HepG2 (cell line): ENCODE data around the gene EXOSC6. TPM values are rescaled to one million over a fixed set of nuclear protein-coding genes. Genes with fewer than 3 reads are reported as not detected.

ENCODE experiments used
- CREB3 ChIP-seq: sonication (generic); formaldehyde crosslinking; IDR thresholded peaks from 2 replicates; pipeline ENCODE4 v1.5.0; 2020; ENCODE audit warnings: missing genetic modification reagents
- ELF3 ChIP-seq: IDR thresholded peaks from 2 replicates; pipeline ENCODE4 v1.6.1; 2016; ENCODE audit warnings: missing genetic modification reagents, missing compliant biosample characterization
- ETV6 ChIP-seq: sonication (generic); formaldehyde crosslinking; conservative IDR thresholded peaks from 2 replicates; pipeline ENCODE4 v1.4.0; 2020; ENCODE audit warnings: missing genetic modification reagents
- NBN ChIP-seq: fragments of 450-650 bp; conservative IDR thresholded peaks from 2 replicates; pipeline ENCODE4 v1.6.1; 2017
- POGZ ChIP-seq: sonication (generic); formaldehyde crosslinking; IDR thresholded peaks from 2 replicates; pipeline ENCODE4 v1.4.0; 2020; ENCODE audit warnings: mild to moderate bottlenecking, missing genetic modification reagents
- SAFB2 ChIP-seq: sonication (generic); formaldehyde crosslinking; IDR thresholded peaks from 2 replicates; pipeline ENCODE4 v1.5.1; 2020; ENCODE audit warnings: missing genetic modification reagents, low read depth, mild to moderate bottlenecking, borderline replicate concordance
- SIX1 ChIP-seq: sonication (generic); formaldehyde crosslinking; IDR thresholded peaks from 2 replicates; pipeline ENCODE4 v1.4.0; 2020; ENCODE audit warnings: missing genetic modification reagents, borderline replicate concordance
- U2AF1 ChIP-seq: fragments of 200-400 bp; formaldehyde crosslinking; optimal IDR thresholded peaks from 2 replicates; pipeline ENCODE3; 2017; ENCODE audit warnings: mild to moderate bottlenecking, low read depth, low read length
- ZNF331 ChIP-seq: sonication (generic); formaldehyde crosslinking; IDR thresholded peaks from 2 replicates; pipeline ENCODE4 v1.4.0; 2020; ENCODE audit warnings: missing genetic modification reagents
- ZNF562 ChIP-seq: sonication (generic); formaldehyde crosslinking; IDR thresholded peaks from 2 replicates; pipeline ENCODE4 v1.8.0; 2022; ENCODE audit warnings: missing genetic modification reagents, borderline replicate concordance
- ZNF619 ChIP-seq: sonication (generic); formaldehyde crosslinking; IDR thresholded peaks from 2 replicates; pipeline ENCODE4 v1.4.0; 2020; ENCODE audit warnings: mild to moderate bottlenecking, missing genetic modification reagents
- ZNF768 ChIP-seq: sonication (generic); formaldehyde crosslinking; IDR thresholded peaks from 2 replicates; pipeline ENCODE4 v1.4.0; 2020; ENCODE audit warnings: missing genetic modification reagents
- polyA plus RNA-seq, 8 experiments: library from polyadenylated mRNA; depleted of rRNA in 3 of 8; stranded (reverse) in 7 of 8; unstranded in 1 of 8; fragments of >200 nt; fragmentation: Illumina TruSeq in 4 of 8; extraction: Trizol in 4 of 8; gene quantifications; 2 replicates each; pipeline versions ENCODE4 v1.2.1 to v1.2.3, GENCODE V29; 2011 to 2016; ENCODE audit warnings: low read depth in 4 of 8, missing spikeins in 1 of 8, mixed read lengths in 1 of 8; ENCODE audit not compliant: insufficient read depth in 1 of 8
- total RNA-seq, 5 experiments: library from RNA; depleted of rRNA; stranded (reverse); fragments of >200 nt; fragmentation: Illumina TruSeq; extraction: Trizol; gene quantifications; 2 replicates each; pipeline ENCODE4 v1.2.3, GENCODE V29; 2016; ENCODE audit warnings: low read depth in 1 of 5
- TF ChIP-seq, protein P1 (sequence below): sonication (generic); formaldehyde crosslinking; IDR thresholded peaks from 2 replicates; pipeline ENCODE4 v1.9.0; 2021; ENCODE audit warnings: missing genetic modification reagents, borderline replicate concordance
- TF ChIP-seq, protein P2 (sequence below): sonication (generic); formaldehyde crosslinking; IDR thresholded peaks from 2 replicates; pipeline ENCODE4 v1.5.0; 2020; ENCODE audit warnings: mild to moderate bottlenecking, missing genetic modification reagents
- TF ChIP-seq, protein P3 (sequence below): sonication (generic); formaldehyde crosslinking; IDR thresholded peaks from 2 replicates; pipeline ENCODE4 v1.8.1; 2023; ENCODE audit warnings: mild to moderate bottlenecking, moderate library complexity, missing genetic modification reagents
- TF ChIP-seq, protein P4 (sequence below): sonication (generic); formaldehyde crosslinking; IDR thresholded peaks from 2 replicates; pipeline ENCODE4 v1.4.0; 2020; ENCODE audit warnings: missing genetic modification reagents
- TF ChIP-seq, protein P5 (sequence below): sonication (generic); formaldehyde crosslinking; IDR thresholded peaks from 2 replicates; pipeline ENCODE4 v1.5.0; 2020; ENCODE audit warnings: missing genetic modification reagents, mild to moderate bottlenecking, borderline replicate concordance

EXOSC6 gene
- total and polyA plus RNA-seq, 2 of the 13 experiments (the other 11 are each of a cell fraction or from before 2014, with no cell fraction given): 13.1 to 39.9 TPM

DNA sequence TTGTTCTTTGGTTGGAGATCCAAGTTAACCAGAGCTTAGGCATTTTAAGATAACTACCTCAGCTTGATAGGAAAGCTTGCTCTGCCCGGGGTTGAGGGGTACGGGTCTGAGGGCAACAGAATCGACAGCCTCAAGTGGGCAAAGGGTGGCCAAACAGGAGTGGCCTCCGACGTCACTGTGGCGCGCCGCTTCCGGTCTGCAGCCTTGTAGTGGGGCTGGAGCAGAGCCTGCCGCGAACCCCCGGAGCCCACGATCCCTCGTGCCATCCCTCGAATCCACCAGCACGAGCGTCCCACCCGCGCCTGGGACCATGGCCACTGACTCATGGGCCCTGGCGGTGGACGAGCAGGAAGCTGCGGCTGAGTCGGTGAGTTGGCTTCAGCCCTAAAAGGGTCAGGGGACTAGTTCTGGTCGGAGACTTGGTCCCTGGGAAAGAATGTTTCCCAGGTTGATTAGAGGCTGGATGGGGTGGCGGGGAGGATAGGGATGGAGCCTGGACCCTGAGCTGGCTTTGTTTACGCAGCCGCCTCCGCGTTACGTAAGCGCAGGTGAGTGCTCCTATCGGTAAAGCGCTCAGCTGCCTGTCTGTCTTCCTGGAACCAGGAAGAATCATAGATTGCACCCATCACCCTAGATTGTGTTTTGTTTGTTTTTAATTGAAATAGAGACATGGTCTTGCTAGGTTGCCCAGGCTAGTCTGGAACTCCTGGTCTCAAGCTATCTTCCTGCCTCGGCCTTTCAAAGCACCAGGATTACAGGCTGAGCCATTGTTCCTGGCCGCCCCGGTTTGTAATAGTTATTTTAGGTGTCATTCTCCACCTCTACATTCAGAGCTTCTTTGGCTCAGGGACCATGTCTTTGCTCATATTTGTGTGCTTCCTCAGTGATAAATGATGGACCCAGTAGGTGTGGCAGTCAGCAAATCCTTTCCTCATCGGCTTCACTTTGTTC, 47.5 kb upstream of the EXOSC6 start, which contains the start of gene DDX19B (continued):
- peak; percentile 89 for TF ChIP-seq ZNF331
- TF ChIP-seq ZNF562: no peak
- 0 out of 2 replicates have a peak, but pooled peaks have one; percentile 12 for TF ChIP-seq NBN
- TF ChIP-seq ETV6: peak; percentile 91
- peak; percentile 93 for TF ChIP-seq SAFB2
- TF ChIP-seq, protein P1, sequence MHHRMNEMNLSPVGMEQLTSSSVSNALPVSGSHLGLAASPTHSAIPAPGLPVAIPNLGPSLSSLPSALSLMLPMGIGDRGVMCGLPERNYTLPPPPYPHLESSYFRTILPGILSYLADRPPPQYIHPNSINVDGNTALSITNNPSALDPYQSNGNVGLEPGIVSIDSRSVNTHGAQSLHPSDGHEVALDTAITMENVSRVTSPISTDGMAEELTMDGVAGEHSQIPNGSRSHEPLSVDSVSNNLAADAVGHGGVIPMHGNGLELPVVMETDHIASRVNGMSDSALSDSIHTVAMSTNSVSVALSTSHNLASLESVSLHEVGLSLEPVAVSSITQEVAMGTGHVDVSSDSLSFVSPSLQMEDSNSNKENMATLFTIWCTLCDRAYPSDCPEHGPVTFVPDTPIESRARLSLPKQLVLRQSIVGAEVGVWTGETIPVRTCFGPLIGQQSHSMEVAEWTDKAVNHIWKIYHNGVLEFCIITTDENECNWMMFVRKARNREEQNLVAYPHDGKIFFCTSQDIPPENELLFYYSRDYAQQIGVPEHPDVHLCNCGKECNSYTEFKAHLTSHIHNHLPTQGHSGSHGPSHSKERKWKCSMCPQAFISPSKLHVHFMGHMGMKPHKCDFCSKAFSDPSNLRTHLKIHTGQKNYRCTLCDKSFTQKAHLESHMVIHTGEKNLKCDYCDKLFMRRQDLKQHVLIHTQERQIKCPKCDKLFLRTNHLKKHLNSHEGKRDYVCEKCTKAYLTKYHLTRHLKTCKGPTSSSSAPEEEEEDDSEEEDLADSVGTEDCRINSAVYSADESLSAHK: no peak
- peak; percentile 84 for TF ChIP-seq POGZ (CRISPR knock-in tag)
- TF ChIP-seq ELF3 (CRISPR knock-in tag): peak; percentile 92
- TF ChIP-seq, protein P2, sequence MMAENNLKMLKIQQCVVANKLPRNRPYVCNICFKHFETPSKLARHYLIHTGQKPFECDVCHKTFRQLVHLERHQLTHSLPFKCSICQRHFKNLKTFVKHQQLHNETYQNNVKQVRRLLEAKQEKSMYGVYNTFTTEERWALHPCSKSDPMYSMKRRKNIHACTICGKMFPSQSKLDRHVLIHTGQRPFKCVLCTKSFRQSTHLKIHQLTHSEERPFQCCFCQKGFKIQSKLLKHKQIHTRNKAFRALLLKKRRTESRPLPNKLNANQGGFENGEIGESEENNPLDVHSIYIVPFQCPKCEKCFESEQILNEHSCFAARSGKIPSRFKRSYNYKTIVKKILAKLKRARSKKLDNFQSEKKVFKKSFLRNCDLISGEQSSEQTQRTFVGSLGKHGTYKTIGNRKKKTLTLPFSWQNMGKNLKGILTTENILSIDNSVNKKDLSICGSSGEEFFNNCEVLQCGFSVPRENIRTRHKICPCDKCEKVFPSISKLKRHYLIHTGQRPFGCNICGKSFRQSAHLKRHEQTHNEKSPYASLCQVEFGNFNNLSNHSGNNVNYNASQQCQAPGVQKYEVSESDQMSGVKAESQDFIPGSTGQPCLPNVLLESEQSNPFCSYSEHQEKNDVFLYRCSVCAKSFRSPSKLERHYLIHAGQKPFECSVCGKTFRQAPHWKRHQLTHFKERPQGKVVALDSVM (CRISPR knock-in tag): peak; percentile 84
- TF ChIP-seq ZNF619: peak; percentile 92
- TF ChIP-seq SIX1 (CRISPR knock-in tag): no peak
- TF ChIP-seq, protein P3, sequence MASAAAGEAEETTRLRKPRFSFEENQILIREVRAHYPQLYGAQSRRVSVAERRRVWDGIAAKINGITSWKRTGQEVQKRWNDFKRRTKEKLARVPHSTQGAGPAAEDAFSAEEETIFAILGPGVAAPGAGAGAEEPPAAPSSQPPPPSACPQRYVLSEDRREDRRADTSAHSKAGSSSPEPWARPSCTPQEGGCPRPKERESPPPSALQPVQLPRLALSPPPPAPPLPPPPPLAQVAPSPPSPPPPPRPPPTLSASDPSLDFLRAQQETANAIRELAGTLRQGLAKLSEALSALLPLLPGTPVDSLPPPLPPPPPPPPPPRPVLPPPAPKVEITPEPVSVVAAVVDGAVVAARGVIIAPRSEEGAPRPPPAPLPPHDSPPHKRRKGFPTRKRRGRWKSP: peak; percentile 86; the same call in 1 of the 2 replicates
- peak; percentile 85 for TF ChIP-seq ZNF768 (CRISPR knock-in tag)
- TF ChIP-seq, protein P4, sequence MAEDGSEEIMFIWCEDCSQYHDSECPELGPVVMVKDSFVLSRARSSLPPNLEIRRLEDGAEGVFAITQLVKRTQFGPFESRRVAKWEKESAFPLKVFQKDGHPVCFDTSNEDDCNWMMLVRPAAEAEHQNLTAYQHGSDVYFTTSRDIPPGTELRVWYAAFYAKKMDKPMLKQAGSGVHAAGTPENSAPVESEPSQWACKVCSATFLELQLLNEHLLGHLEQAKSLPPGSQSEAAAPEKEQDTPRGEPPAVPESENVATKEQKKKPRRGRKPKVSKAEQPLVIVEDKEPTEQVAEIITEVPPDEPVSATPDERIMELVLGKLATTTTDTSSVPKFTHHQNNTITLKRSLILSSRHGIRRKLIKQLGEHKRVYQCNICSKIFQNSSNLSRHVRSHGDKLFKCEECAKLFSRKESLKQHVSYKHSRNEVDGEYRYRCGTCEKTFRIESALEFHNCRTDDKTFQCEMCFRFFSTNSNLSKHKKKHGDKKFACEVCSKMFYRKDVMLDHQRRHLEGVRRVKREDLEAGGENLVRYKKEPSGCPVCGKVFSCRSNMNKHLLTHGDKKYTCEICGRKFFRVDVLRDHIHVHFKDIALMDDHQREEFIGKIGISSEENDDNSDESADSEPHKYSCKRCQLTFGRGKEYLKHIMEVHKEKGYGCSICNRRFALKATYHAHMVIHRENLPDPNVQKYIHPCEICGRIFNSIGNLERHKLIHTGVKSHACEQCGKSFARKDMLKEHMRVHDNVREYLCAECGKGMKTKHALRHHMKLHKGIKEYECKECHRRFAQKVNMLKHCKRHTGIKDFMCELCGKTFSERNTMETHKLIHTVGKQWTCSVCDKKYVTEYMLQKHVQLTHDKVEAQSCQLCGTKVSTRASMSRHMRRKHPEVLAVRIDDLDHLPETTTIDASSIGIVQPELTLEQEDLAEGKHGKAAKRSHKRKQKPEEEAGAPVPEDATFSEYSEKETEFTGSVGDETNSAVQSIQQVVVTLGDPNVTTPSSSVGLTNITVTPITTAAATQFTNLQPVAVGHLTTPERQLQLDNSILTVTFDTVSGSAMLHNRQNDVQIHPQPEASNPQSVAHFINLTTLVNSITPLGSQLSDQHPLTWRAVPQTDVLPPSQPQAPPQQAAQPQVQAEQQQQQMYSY (CRISPR knock-in tag): no peak
- TF ChIP-seq, protein P5, sequence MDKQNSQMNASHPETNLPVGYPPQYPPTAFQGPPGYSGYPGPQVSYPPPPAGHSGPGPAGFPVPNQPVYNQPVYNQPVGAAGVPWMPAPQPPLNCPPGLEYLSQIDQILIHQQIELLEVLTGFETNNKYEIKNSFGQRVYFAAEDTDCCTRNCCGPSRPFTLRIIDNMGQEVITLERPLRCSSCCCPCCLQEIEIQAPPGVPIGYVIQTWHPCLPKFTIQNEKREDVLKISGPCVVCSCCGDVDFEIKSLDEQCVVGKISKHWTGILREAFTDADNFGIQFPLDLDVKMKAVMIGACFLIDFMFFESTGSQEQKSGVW: no peak
- peak; percentile 82 for TF ChIP-seq U2AF1
- TF ChIP-seq CREB3 (CRISPR knock-in tag): no peak
